Measurements from ENCODE around the gene GALNT15. TPM values are rescaled to one million over a fixed set of nuclear protein-coding genes. Genes with fewer than 3 reads are reported as not detected.

The GALNT15 gene
- total and polyA plus RNA-seq, 2 donors (not counting 3 experiments of a cell fraction or from before 2014, with no cell fraction given), result 0.87 to 5.4 TPM

- no peak for FAIRE-seq
- no peak overlapping the region for H3K4me3 ChIP-seq (replicated peaks in 1 of 3; ENCODE audit: insufficient read depth in 1 of 3, low read depth in 1 of 3, low read length in 3 of 3)
- no peaks in the 10 kb centered on the region for H3K36me3 ChIP-seq (ENCODE audit: control insufficient read depth in 2 of 2, extremely low read depth in 1 of 2, insufficient read depth in 2 of 2, low read length in 2 of 2)
- CTCF ChIA-PET, result interaction anchor here (1.1 to 3.1 kb wide), 9 partner anchors 8 to 98 kb away, joined by 3 to 14 read pairs (median 5); partner anchors contain the start of gene GALNT15
- BruUV-seq (replicated peaks), result no TSS peak
- no peaks in the 10 kb centered on the region for H4K20me1 ChIP-seq (replicated peaks; ENCODE audit: control insufficient read depth, extremely low read depth, insufficient read depth, low read length)
- no peaks in the 10 kb centered on the region for H3K9me1 ChIP-seq (replicated peaks; ENCODE audit: control insufficient read depth, extremely low read depth, insufficient read depth, low read length)
- H3K4me1 ChIP-seq (ENCODE audit: control insufficient read depth, extremely low read depth, insufficient read depth, low read length), result peaks cover 10% of the 10 kb centered on the region
- no peak overlapping the region for H3K9ac ChIP-seq (replicated peaks; ENCODE audit: extremely low read depth, insufficient read depth, low read length)
- no peak for DNase-seq (ENCODE audit: low read depth, low spot score)
- no peaks in the 10 kb centered on the region for H3K27me3 ChIP-seq (ENCODE audit: control insufficient read depth in 2 of 2, insufficient read depth in 2 of 2, low read length in 2 of 2)
- H3K27ac ChIP-seq (ENCODE audit: insufficient read depth, low read depth, low read length), result no peak overlapping the region
- intact Hi-C loops (cut with micrococcal nuclease), result no loop called here
- no peaks in the 10 kb centered on the region for H3K9me3 ChIP-seq (replicated peaks; ENCODE audit: control insufficient read depth, insufficient read depth, low read length)
- TF ChIP-seq FOS (IDR thresholded peaks at IDR 0.05; ENCODE audit: borderline replicate concordance, insufficient read depth, low read length), result no peak
- TF ChIP-seq POLR2A (IDR thresholded peaks at IDR 0.05; ENCODE audit: low read depth, low read length), result no peak
- TF ChIP-seq MYC (IDR thresholded peaks at IDR 0.05; ENCODE audit: low read depth, low read length), result no peak
- no peak for TF ChIP-seq JUN (IDR thresholded peaks at IDR 0.05; ENCODE audit: borderline replicate concordance, insufficient read depth, insufficient read length, low read depth)
- no peak for TF ChIP-seq CTCF (IDR thresholded peaks at IDR 0.05; ENCODE audit: extremely low read depth in 1 of 2, insufficient read depth in 1 of 2, low read depth in 1 of 2, low read length in 2 of 2)
- no peak for TF ChIP-seq GATA2 (IDR thresholded peaks at IDR 0.05; ENCODE audit: insufficient read depth, insufficient read length, low read depth, low read length)
- no peak for TF ChIP-seq EZH2 (IDR thresholded peaks at IDR 0.05; ENCODE audit: borderline replicate concordance, low read depth, low read length, severe bottlenecking)
- TF ChIP-seq POLR2AphosphoS5 (IDR thresholded peaks at IDR 0.05; ENCODE audit: insufficient read depth, low read depth, low read length), result no peak
- TF ChIP-seq MAX (IDR thresholded peaks at IDR 0.05; ENCODE audit: insufficient read depth, insufficient read length), result no peak
- H3K4me2 ChIP-seq (ENCODE audit: insufficient read depth, low read length), result no peak overlapping the region
- H3K79me2 ChIP-seq (ENCODE audit: control insufficient read depth, insufficient read depth, low read length), result no peaks in the 10 kb centered on the region
- POLR2A ChIA-PET, result no interaction called here
- no peak overlapping the region for H2AFZ ChIP-seq (ENCODE audit: low read depth, low read length)
- dilution Hi-C loops (cut with MboI; ENCODE audit: extremely low pct_ligation_motif_present, low sequenced_read_pairs), result no loop called here
Observed at GRCh38 chr3:16147220-16147994, 27.1 kb upstream of the GALNT15 start.
